GM12891 (cell line): Measurements from ENCODE around the gene EML5.

Experiments used
- POLR2A ChIP-seq: IDR thresholded peaks from 2 replicates; pipeline ENCODE4 v1.6.1; 2011; ENCODE audit warnings: low read depth, low read length, control low read depth
- POLR2AphosphoS5 ChIP-seq: IDR thresholded peaks from 2 replicates; pipeline ENCODE4 v1.6.1; 2011; ENCODE audit warnings: low read depth, low read length, control low read depth
- TAF1 ChIP-seq: IDR thresholded peaks from 2 replicates; pipeline ENCODE4 v1.6.1; 2011; ENCODE audit warnings: low read depth, low read length, control low read depth

DNA sequence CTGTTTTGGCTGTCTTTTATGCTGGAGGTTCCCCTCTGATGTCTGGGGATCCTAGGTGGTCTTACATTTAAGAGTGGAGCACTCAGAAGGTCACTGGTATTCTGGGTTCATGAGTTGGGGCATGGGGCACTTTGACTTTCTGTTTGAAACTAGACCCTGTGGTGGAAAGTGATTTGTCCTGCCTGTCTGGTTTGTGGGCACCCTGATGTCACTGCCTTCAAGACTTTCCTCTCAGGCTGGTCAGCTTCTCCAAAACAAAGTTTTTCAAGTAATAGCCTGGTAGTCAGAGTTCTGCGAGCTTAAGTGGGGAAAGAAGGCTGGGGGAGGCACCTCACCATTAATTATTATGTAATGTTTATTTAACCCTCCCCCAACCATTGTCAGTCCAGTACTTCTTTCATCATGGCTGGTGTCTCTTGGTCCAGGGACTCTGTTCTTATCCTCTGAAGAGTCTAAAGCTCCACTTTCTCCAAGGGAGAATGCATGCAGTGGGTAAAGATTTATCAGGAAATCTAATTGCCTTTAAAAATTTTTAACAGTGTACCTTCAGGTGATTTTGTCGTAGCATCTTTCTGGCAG, 194.6 kb downstream of the EML5 start:
- TF ChIP-seq POLR2AphosphoS5 (no peak), POLR2A (no peak), TAF1 (no peak)
